Breast epithelium (tissue), 3 donors: Measurements from ENCODE around the gene CTNNA3.

Experiments
- CTCF ChIP-seq, 3 donors: fragments of 450-650 bp; IDR thresholded peaks; one replicate each; pipeline ENCODE4 v1.5.1; 2016 to 2017; ENCODE audit warnings: antibody characterized with exemption in 3 of 3, mild to moderate bottlenecking in 3 of 3, moderate library complexity in 3 of 3
- POLR2A ChIP-seq: fragments of 450-650 bp; IDR thresholded peaks from one replicate; pipeline ENCODE4 v1.6.1; 2016; ENCODE audit warnings: antibody characterized with exemption, mild to moderate bottlenecking, moderate library complexity

DNA sequence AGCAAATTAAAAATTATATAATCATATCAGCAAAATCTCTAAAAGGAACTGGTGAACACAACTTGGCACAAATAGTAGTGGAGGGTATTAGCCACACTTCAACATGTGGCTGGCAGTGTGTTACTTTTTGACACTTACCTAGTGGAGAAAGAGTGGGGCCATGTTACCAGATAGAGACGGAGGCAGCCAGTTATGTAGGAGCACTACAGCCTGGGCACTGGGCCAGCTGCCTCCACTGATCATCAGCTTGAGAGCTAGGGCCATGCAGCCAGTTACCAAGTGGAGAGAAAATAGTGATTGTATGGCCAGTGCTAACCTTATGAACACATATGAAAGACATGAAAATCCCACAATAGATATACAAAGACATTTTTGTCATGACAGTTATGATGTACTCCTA is 243.1 kb downstream of the CTNNA3 start:
- TF ChIP-seq CTCF (IDR thresholded peaks at IDR 0.05), result no peak
- no peak for TF ChIP-seq POLR2A
